GM18508 (cell line): ENCODE measurements around the gene GALNT14.

Experiments used
- ATAC-seq: cut with Tn5 transposase; IDR thresholded peaks from one replicate; pipeline ENCODE4 v1.9.1; 2021; ENCODE audit warnings: moderate number of reproducible peaks; ENCODE audit not compliant: insufficient read depth, unreplicated experiment

Gene GALNT14

DNA sequence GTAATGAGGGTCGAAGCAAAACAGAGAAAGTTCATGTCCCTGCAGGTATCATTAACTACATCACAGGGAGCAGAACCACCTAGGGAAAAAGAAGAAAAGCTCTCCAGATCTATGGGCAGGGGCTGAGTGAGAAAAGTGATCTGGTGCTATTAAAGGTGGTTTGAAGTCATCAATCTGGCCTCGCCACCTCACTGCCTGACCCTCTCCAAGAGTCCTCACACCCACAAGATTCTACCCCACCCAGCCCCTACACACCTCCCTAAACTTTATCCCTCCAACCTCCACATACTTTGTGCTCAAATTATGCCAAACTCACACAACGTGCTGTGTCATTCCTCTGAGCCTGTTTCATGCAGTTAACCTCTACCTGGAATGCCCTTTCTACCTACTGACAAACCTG, 2.2 kb downstream of the GALNT14 start:
- no peak for ATAC-seq

DNA sequence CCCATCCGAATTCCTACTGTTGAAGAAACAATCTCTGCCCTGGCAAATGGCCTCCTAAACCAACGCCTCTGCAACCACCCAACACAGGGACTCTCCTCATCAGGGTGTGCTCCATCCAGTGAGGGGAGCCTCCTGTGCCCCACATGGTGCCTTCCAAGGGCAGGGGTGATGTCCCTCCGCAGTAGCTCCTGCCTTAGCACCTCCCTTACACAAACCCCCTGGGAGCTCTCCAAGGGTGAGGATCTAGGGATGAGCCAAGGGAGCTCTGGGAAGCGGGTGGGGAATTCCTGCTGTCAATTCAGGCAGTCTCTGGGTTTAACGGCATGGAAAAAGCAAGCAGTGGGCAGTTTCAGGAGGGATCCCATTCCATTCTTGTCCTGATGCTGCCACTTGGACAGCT, 3.8 kb downstream of the GALNT14 start:
- no peak for ATAC-seq

DNA sequence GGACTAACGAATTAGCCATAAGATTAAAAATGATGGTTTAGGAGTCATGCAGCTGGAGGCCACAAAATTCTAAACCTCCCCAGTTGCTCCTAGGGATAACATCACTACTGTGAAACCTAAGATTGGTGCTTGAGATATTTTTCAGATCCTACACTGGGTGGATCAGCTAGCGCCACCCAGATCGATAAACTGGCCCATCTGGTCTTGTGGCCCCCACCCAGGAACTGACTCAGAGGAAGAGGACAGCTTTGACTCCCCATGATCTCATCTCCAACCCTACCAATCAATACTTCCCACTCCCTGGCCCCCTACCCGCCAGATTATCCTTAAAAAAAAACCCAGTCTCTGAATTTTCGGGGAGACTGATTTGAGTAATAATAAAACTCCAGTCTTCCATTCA, 5.5 kb downstream of the GALNT14 start:
- ATAC-seq: no peak

DNA sequence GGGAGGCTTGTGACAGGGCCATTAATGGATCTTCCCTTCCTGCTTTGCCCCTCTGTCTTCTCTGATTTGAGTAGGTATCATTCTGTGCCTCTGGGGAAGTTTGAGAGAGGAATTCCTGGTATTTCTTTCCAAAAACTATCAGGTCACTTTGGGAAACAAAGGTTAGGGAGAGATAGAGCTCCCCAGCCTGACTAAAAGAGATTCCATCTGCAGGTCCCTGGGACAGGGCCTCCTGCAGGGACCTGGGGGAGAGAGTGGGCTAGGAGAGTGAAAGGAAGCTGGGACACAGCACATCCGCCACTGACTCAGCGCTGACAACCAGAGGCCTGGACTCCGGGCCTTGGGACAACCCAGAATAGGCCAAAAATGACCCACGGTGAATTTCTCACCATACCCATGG, 6.4 kb downstream of the GALNT14 start:
- no peak for ATAC-seq

DNA sequence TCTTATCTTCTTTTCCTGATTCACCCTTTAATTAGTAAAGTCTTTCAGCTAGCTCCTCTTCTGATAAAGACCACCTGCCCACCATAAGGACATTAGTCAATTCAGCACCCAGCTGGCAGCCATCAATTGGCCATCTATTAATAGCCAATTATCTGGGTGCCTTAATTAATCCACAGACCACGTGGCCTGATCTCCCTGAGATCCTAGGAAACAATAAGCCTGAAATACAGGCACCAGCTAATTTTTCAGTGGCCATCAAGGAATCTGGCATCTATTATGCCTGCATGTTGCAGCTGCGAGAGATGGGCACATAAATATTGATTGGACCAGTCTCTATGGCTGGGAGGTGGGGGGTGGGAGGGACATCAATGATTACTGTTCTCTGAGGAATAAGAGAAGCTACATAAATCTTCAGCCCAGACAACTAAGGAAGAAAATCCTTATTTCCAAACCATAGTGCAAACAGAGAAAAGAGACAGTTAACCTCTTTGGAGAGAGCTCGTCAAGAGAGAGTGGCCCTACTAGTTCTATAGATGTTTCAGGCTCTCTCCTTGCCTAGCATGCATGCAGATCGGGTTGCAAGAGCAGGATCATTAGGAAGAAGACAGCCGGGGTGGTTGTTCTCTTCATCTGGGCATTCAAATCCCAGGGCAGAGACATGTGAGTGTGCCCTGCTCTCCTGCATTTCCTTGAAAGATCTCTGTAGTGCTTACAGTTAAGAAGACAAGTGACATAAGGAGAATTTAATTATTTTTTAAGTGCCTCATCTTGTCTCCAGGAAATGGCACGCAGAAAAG, 8.7 kb downstream of the GALNT14 start:
- ATAC-seq: no peak

DNA sequence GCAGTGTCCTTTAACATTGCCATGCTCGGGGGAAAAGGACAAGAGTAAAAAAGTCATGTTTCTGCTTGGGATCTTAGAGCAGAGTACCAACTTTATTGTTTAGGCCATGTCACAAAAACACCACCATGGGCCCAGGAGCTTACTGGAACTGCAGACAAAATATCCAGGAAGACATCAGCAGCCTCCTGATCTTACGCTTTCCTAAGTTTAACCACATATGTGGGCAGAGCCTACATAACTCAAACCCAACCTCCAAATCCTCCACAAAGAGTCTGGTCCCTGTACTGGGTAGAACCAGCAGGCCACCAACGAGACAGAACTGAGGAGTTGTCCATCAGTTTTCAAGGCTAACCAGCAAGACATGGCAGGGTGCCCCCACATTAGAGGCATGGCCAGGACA, 10.3 kb downstream of the GALNT14 start:
- no peak for ATAC-seq

DNA sequence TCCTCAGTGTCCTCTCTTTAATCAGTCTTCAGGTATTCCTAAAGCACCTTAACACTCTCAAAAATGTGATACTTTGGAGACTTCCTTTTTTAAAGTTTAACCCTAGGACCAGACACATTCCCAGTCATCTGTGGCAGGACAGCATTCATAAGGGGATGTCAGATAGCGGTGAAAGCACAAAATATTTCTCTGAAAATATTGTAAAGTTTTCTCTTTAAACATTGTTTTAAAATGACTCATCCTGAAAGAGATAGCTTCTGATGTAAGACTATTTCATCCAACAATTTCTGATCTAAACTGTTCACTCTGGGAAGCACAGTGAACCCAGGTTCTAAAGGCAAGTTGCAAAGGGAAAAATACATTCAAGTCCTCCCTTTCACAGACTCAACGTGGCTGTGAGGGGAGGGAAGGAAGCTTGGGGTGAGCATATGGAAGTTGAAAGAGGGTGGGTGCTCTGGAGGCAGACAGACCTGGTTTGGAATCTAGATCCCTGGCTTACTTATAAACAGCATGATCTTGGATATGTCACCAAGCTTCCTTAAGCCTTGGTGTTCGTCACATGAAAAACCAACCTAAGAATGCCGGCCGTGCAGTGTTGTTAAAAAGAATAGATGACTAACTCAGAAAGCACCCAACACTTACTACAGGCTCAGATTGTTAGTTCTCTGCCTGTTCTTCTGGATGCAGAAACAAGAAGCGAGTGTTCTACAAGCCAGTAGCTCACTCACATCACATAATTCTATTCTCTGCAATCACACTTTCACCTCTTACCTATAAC, 12.1 kb downstream of the GALNT14 start:
- no peak for ATAC-seq

DNA sequence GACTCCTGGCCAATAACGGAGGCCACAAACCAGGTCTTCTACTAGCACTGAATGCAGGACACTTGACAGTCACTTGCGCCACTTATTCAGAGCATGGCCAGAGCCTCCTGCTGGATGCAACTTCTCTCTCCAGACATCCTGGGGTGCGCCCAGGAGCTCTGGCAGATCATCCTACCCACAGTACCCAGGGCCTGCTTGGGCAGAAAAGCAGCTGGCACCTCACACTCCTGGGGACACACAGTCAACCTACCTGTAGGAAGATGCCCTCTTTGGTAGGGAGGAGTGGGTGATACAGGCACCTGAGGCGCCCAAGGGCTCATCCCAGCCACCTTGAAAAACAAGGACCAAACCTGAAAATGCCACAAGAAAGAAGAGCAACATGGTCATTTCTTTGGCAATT, 13.3 kb downstream of the GALNT14 start:
- no peak for ATAC-seq

DNA sequence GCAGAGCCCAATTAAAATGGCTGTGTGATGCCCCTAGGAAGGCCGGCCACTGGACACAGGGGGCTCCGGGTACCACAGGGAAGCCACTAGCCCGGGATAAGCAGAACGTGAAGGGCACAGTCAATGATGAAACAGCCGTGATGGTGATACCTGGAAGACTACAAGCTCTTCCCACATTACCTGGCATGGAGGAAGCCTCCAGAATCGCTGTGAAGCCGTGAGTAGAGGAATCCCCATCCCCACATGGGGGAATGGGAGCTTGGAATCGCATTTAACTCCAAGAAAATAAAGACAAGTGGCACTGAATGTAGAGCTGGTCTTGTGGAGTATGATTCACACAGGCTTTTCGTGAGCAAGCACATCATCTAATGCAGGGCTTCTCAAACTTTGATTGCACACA, 16.1 kb downstream of the GALNT14 start:
- no peak for ATAC-seq

DNA sequence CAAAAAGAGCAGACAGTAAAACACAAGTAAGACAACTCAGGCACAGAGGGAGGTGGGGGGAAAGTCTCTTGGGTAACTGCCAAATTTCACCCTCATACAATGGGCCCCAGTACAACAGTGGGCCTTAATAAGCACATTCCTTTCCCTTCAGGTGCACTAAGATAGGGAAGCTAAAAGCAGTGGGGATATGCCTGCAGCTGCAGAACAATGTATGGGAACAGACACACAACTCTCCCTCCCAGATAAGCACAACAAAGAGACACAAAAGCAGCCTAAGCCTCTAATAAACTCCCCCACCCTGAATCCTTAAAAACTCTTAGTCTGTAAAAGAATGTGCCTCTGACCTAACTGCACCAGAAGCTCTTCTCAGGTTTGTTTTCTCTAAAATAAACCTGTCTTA, 24.5 kb downstream of the GALNT14 start:
- ATAC-seq: no peak

DNA sequence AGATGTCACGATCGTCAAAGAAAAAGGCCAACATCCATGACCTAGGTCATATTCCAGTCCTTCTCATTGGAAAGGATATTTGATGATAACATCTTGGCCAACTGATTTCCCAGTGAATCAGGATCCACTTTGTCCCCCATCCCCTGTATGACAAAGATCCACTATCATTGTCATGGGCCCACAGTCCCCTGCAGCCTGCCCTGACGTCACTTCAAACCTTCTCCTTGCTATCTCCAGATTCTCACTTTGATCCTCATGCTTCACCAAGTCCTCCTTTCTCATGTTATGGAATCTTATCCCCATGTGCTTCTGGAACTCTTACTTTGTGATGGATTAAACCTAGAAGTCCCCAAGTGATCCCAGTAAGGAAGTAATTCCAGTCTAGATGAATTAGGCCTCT, 25.7 kb downstream of the GALNT14 start:
- no peak for ATAC-seq

DNA sequence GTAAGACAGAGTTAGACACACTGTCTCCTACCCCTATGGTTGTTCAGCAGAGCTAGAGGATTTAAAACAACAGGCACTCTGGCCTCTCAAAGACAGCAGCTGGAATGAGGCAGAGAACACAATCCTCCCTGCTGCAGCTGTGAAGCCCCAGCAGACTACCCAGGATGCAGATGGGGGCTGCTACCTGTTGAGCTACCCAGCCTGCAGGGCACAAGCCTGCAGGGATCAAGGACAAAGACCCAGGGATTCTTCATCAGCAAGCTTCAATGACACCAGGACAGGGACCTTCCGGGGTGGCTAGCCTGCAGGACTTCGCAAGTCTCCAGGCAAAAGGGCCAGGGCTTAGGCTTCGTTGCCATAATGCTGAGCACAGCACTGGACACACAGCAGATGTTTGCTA, 27.2 kb downstream of the GALNT14 start:
- no peak for ATAC-seq

DNA sequence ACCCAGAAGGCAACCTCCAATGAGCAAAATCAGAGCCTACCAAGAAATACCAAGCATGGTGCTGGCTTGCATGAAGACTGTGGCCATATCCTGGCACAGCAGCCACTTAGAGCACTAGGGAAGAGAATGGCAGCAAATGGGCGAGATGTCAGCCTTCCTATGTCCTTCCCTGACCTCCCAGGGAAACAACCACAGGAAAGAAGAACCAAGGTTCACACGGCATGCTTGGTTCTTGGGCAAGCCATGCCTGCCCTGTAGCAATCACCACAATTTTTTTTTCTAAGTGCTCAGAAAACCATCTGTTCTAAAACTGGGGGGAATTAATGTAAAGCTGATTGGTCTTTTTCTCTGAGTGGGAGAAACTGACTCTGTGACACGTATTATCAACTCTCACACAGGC, 27.8 kb downstream of the GALNT14 start:
- no peak for ATAC-seq

DNA sequence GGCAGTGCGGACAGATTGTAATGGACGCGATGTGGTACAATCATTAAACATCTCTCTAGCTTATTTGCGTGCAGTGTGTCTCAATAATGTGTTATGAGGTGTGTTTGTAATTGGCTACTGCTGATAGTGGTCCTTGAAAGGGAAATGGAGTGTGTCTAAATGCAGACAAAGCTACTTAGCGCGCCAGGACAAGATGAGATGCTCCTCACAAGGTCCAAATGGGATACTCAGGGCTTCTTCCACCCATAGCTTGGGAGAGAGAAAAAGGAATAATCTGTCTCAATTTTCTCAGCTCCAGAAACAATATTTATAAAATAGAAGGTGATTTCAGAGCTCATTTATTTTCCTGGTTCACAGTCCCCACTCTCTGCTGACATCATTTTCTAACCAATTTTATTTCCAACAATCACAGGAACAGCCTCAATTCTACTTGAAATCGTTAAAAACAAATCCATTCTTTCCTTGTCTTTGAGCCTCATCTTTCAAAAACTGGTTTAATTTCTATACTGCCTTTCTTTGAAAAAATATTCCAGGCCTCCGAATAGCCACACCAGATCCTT, 28.5 kb downstream of the GALNT14 start:
- no peak for ATAC-seq

DNA sequence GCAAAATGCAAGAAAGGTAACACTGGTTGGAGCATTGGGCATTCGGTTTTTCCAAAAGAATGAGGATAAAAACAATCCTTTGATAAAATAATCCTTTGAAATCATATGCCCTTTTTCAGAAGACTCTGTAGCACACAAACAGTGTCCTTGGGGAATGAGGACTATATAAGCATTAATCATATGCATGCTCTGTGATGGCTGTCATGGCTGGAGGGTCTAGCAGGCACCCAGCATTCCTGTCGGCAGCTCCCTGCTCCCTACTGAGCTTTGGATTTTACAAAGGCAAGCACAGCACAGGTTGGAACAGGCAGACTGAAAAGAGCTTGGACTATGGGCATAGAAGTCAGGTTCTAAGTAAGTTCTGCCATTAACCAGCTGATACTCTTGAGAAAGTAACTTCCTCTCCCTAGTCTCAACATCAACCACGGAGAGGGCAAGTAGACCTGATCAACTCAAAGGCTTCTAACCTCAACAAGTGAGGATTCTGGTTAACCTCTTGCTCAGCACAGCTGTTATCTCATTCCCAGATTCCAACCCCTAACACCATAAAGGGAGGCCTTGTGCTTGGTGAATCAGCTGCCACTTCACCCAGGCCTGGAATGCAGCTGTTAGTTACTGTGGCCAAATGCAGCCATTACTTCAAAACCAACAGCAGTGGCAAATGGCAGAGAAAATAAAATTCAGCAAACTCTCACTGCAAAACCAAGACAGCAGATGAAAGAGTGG, 29.5 kb downstream of the GALNT14 start:
- no peak for ATAC-seq

DNA sequence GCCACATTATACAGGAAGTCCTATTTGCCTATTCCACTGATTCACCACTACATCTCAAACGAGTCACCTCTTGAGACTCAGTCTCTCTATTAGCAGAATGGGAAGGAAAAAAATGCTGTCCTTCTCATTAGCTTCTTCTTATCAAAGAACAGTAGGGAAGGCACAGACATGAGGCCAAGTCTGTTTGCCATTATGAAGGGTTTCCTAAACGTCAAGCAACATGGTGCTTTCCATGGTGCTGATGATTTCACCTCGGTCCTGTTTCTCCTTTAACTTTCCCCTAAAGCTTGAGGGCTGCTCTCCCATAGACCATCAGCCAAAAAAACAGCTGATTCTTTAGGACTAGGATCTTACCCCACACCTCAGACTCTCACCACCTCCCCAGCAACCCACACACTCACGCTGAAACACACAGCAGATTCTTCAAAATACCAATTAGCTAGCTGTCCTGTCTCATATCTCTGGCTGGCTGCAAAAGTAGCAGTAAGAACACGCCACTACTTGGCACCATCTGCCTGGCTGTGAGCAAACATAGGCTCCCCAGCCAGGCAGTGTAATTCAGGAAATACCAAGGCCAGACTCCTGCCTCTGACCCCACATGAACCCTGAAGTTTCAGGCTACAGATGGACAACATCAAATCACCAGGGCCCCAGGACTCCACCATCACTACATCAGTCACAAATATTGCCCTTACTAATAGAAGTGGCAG, 30.5 kb downstream of the GALNT14 start:
- no peak for ATAC-seq

DNA sequence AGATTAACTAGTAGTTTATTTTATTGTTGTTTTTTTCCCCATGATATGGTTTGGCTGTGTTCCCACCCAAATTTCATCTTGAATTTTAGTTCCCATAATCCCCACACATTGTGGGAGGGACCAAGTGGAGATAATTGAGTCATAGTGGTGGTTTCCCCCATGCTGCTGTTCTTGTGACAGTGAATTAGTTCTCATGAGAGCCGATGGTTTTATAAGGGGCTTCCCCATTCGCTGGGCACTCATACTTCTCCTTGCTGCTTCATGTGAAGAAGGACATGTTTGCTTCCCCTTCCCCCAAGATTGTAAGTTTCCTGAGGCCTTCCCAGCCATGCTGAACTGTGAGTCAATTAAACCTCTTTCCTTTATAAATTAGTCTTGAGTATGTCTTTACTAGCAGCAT, 36.5 kb downstream of the GALNT14 start:
- ATAC-seq: no peak

DNA sequence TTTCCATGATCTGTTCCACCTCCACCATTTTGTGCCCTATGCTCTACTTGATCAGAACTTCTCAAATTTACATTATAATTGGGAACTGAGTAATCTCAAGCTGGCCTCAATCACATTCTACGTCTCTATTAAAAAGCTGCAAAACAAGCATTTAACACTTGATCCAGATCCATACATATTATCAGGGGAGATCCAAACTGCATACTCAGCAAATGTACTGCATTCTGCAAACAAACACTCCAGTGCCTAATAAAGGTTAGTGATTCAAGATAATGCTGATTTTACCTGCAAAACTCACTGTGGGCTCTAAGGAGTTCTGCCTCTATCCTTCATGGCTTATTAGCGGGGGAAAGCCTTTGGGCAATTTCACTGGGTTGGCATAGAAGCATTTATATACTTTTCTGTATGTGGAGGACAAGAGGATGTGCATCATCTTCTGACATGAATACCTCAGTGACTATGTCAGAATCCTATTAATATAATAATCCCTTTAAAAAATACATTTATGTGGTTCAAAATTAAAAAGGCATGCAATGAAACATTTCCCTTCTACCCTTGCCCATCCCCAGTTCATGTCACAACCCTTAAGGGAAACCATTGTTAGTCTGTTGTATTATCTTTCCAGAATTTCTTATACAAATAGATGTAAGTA, 40.2 kb downstream of the GALNT14 start:
- no peak for ATAC-seq

DNA sequence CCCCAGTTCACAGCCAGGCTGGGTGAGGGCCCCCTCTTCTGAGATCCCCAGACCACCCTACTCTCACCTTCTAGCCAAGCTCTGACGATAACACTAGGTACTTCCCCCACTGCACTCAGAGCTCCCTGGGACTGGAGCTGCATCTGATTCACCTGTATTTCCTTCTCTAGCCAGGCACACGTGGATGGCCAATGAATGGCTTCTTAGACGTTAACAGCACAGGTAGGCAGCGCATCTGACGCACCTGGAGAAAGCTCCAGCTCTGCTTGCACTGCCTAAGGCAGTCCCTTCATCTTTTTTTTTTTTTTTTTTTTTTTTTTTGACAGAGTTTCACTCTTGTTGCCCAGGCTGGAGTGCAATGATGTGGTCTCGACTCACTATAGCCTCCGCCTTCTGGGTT, 48.1 kb downstream of the GALNT14 start:
- no peak for ATAC-seq

DNA sequence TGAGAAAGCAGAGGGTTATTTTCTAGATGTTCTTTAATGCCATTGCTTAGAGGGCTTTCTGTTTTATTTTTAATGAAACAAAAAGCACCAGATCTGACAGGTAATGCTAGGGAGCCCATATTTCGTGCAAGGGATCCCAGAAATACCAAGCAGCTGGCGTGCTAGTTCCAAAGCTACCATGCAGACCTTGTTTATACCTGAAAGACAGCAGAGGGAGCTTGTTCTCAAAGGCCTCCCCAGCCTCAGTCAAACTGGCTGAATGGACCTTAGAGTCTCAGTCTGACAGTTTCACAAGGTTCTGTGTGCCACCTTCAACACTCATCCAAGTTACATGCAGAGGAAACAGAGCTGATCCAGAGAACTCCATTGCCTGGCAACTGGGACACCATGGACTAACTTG, 48.6 kb downstream of the GALNT14 start:
- no peak for ATAC-seq
